ENCODE data around the gene CRHR1. TPM values are rescaled to one million over a fixed set of nuclear protein-coding genes. Genes with fewer than 3 reads are reported as not detected.

Gene CRHR1
- total and polyA plus RNA-seq, 2 experiments from 2014 or later = not detected

DNA sequence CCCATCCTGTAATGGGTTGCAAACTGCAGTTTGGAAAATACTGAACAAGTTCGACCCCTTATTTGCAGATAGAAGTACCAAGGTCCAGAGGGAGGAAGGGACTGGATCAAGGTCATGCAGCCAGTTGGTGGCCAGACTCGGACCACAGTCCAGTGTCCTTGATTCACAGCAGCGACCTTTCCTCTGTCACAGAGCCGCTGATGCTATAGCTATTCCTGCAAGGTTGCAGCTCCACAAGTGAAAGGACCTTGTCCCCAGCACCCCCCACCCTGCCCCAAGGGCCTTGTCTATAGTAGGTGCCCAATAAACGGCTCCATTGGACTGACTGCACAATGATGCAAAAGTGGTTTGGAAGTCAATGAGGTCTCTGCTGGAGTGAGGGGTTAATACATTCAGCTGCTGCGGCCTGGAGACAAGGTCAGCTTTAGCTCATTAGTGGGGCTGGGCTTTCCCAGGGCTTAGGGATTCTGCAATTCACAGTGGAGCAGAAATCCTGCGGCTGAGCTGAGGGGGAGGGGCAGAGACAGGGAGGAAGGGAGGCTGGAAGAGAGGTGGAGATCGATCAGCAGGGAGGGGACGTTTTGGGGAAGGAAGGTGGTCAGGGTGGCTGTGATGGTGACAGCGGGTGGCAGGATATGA lies 13.4 kb upstream of the CRHR1 start:
- no peak overlapping the region for H3K4me3 ChIP-seq
- H3K9me2 ChIP-seq (ENCODE audit: insufficient read depth) = no peaks in the 10 kb centered on the region
- no peaks in the 10 kb centered on the region for H4K20me1 ChIP-seq (ENCODE audit: insufficient read depth)
- no peak for TF ChIP-seq EZH2phosphoT487 (IDR thresholded peaks at IDR 0.05; ENCODE audit: insufficient read depth, low read depth)
- no peak for TF ChIP-seq EZH2 (IDR thresholded peaks at IDR 0.05; ENCODE audit: insufficient read depth, poor library complexity, severe bottlenecking)
- H3K27ac ChIP-seq = no peak overlapping the region
- no peaks in the 10 kb centered on the region for H3K79me2 ChIP-seq (ENCODE audit: insufficient read depth)
- in situ Hi-C loops (cut with MboI) = no loop called here
- 27 to 28% methylated on average over 10 of the region's 10 CpGs for WGBS, 2 experiments (ENCODE audit: low coverage in 1 of 2, low lambda C conversion rate in 2 of 2, missing lambda C conversion rate in 2 of 2)
- no peak for DNase-seq
- no peak overlapping the region for H3K4me2 ChIP-seq (ENCODE audit: unreplicated experiment)
- H3F3A ChIP-seq (ENCODE audit: insufficient read depth) = no peaks in the 10 kb centered on the region
- no peak overlapping the region for H3K9ac ChIP-seq
- no peaks in the 10 kb centered on the region for H3K36me3 ChIP-seq (ENCODE audit: low read depth)
- H3K9me3 ChIP-seq (ENCODE audit: low read depth) = no peaks in the 10 kb centered on the region
- peaks cover 7% of the 10 kb centered on the region; the same call in 1 of the 2 replicates for H3K27me3 ChIP-seq (replicated peaks; ENCODE audit: insufficient read depth)
- H3K4me1 ChIP-seq (ENCODE audit: insufficient read depth) = no peaks in the 10 kb centered on the region
- no peak overlapping the region for H2AFZ ChIP-seq

DNA sequence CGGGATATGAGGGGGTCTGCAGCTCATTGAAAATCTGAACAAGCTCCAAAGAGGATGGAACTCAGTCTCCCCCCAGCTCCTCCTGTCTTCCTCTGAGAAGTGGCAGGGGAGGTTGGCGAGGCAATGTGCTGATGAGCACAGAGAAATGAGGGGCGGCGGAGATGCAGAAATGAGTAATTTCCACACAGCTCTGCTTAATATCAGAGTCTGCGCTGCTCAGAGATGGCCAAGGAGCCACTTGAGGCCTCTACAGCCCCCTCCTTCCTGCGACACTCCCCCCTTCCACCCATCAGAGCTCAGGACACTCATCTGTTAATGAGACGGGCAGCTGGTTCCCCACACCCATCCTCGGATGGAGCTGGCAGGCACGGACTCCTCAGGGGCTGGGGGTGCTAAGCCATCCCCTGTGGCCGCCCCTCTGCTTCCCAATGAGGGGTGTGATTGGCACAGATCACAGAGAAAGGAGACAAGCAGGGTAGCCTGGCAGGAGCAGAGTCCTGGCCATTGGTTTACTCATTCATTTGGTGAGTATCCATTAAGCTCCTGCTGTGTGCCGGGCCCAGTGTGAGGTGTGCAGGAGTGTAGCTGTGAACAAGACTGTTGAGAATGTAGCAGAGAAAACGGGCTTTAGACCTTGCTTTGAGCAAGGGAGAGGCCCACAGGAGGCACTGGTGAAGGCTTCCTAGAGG lies 12.7 kb upstream of the CRHR1 start:
- no peak for DNase-seq
- Histone ChIP-seq H2AFZ (no peak overlapping the region), H3K9me3 (ENCODE audit: low read depth) (no peaks in the 10 kb centered on the region), H3K4me1 (ENCODE audit: insufficient read depth) (no peaks in the 10 kb centered on the region), H3K4me2 (ENCODE audit: unreplicated experiment) (no peak overlapping the region), H3K27ac (no peak overlapping the region), H3K4me3 (no peak overlapping the region), H3F3A (ENCODE audit: insufficient read depth) (no peaks in the 10 kb centered on the region), H3K79me2 (ENCODE audit: insufficient read depth) (no peaks in the 10 kb centered on the region), H3K9ac (no peak overlapping the region), H3K27me3 (replicated peaks; ENCODE audit: insufficient read depth) (peaks cover 7% of the 10 kb centered on the region; the same call in 1 of the 2 replicates), H3K36me3 (ENCODE audit: low read depth) (no peaks in the 10 kb centered on the region), H4K20me1 (ENCODE audit: insufficient read depth) (no peaks in the 10 kb centered on the region), H3K9me2 (ENCODE audit: insufficient read depth) (no peaks in the 10 kb centered on the region)
- TF ChIP-seq EZH2phosphoT487 (IDR thresholded peaks at IDR 0.05; ENCODE audit: insufficient read depth, low read depth) (no peak), EZH2 (IDR thresholded peaks at IDR 0.05; ENCODE audit: insufficient read depth, poor library complexity, severe bottlenecking) (no peak)
- WGBS, 2 experiments (ENCODE audit: low coverage in 1 of 2, low lambda C conversion rate in 2 of 2, missing lambda C conversion rate in 2 of 2) = 31 to 38% methylated on average over 12 of the region's 12 CpGs
- in situ Hi-C loops (cut with MboI) = no loop called here

DNA sequence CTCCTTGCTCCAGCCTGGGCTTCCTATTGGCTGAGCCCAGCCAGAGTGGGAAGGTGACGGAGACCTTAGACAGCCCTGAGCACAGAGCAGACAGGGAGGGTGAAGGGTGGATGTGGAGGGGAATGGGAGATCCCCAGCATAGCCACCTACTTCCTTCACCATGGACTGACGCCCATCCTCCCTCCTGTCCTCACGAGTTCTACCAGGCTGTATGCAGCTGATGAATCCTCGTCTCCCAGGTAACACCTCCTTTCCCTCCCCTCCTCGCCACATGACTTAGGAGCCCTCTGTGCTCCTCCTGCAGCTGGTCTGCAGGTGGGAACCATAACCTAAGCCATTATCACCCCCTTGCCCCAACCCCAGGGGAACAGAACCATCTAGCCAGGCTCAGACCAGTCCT lies 9.0 kb upstream of the CRHR1 start:
- 33 to 51% methylated on average over 5 of the region's 5 CpGs for WGBS, 2 experiments (ENCODE audit: low coverage in 1 of 2, low lambda C conversion rate in 2 of 2, missing lambda C conversion rate in 2 of 2)
- H3K27ac ChIP-seq = no peak overlapping the region
- H3F3A ChIP-seq (ENCODE audit: insufficient read depth) = no peaks in the 10 kb centered on the region
- in situ Hi-C loops (cut with MboI) = no loop called here
- H3K9ac ChIP-seq = no peak overlapping the region
- no peaks in the 10 kb centered on the region for H3K9me2 ChIP-seq (ENCODE audit: insufficient read depth)
- no peaks in the 10 kb centered on the region for H3K79me2 ChIP-seq (ENCODE audit: insufficient read depth)
- no peaks in the 10 kb centered on the region for H3K4me1 ChIP-seq (ENCODE audit: insufficient read depth)
- H3K27me3 ChIP-seq (replicated peaks; ENCODE audit: insufficient read depth) = peaks cover 7% of the 10 kb centered on the region; the same call in 1 of the 2 replicates
- no peaks in the 10 kb centered on the region for H3K36me3 ChIP-seq (ENCODE audit: low read depth)
- H3K4me3 ChIP-seq = no peak overlapping the region
- H3K9me3 ChIP-seq (ENCODE audit: low read depth) = no peaks in the 10 kb centered on the region
- DNase-seq = no peak
- TF ChIP-seq EZH2 (IDR thresholded peaks at IDR 0.05; ENCODE audit: insufficient read depth, poor library complexity, severe bottlenecking) (no peak), EZH2phosphoT487 (IDR thresholded peaks at IDR 0.05; ENCODE audit: insufficient read depth, low read depth) (no peak)
- no peak overlapping the region for H3K4me2 ChIP-seq (ENCODE audit: unreplicated experiment)
- no peaks in the 10 kb centered on the region for H4K20me1 ChIP-seq (ENCODE audit: insufficient read depth)
- H2AFZ ChIP-seq = no peak overlapping the region

DNA sequence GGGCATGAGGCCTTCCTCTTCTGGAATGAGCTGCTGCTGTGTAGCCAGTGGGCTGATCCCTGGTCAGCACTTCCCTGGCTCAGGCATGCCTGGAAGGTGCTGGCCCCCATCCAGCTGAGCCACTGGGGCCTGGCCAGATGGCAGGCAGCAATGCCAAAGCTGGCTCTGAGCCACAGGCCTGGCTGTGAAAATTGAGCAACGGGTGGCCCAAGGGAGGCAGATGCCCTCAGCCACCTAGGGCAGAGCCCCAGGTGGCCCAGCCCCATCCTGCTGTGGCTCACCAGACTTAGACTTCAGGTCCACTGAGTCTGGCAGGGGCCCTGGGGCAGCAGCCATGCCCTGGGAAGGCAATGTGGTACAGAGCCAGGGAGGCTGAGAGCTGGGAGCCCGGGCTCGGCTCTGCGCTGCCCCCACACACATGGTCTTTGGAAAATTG lies 8.5 kb upstream of the CRHR1 start:
- Histone ChIP-seq H3K9me2 (ENCODE audit: insufficient read depth) (no peaks in the 10 kb centered on the region), H2AFZ (no peak overlapping the region), H3K27ac (no peak overlapping the region), H3K9me3 (ENCODE audit: low read depth) (no peaks in the 10 kb centered on the region), H3F3A (ENCODE audit: insufficient read depth) (no peaks in the 10 kb centered on the region), H3K4me1 (ENCODE audit: insufficient read depth) (no peaks in the 10 kb centered on the region), H3K4me3 (no peak overlapping the region), H3K27me3 (replicated peaks; ENCODE audit: insufficient read depth) (peaks cover 4% of the 10 kb centered on the region; the same call in 1 of the 2 replicates), H3K9ac (no peak overlapping the region), H3K36me3 (ENCODE audit: low read depth) (no peaks in the 10 kb centered on the region), H3K79me2 (ENCODE audit: insufficient read depth) (no peaks in the 10 kb centered on the region), H4K20me1 (ENCODE audit: insufficient read depth) (no peaks in the 10 kb centered on the region), H3K4me2 (ENCODE audit: unreplicated experiment) (no peak overlapping the region)
- no peak for TF ChIP-seq EZH2 (IDR thresholded peaks at IDR 0.05; ENCODE audit: insufficient read depth, poor library complexity, severe bottlenecking)
- no peak for TF ChIP-seq EZH2phosphoT487 (IDR thresholded peaks at IDR 0.05; ENCODE audit: insufficient read depth, low read depth)
- WGBS, 2 experiments (ENCODE audit: low coverage in 1 of 2, low lambda C conversion rate in 2 of 2, missing lambda C conversion rate in 2 of 2) = 72 to 74% methylated on average over 3 to 4 of the region's 4 CpGs
- in situ Hi-C loops (cut with MboI) = no loop called here
- DNase-seq = no peak

Measured in GM23248 (cell line).